T-cell (primary cell): ENCODE results near the gene PRR15. TPM values are rescaled to one million over a fixed set of nuclear protein-coding genes. Genes with fewer than 3 reads are reported as not detected.

Source experiments
- total RNA-seq, 35 experiments: library from RNA in 6 of 35; stranded (reverse) in 6 of 35; fragments of 120-200 nt in 1 of 35; gene quantifications; one replicate each; pipeline versions ENCODE4 v1.2.1 to v1.2.4 and lab custom pipeline; 2013 to 2026

The PRR15 gene
- total RNA-seq, 5 donors from 2014 or later (not counting 1 experiment from before 2014, with no cell fraction given): 0.30 to 0.38 TPM; not detected in 3

Other genes starting within 250 kb of the PRR15 start
- gene WIPF3, start 242.7 kb downstream of the PRR15 start, total RNA-seq: under 1 TPM in 3 of 5 donors, not detected in 2; 0.06 to 0.16 (median 0.07) TPM